ENCODE results near the gene GJA3. TPM values are rescaled to one million over a fixed set of nuclear protein-coding genes. Genes with fewer than 3 reads are reported as not detected.

Gene GJA3
- total and polyA plus RNA-seq, 2 of the 8 experiments (the other 6 are each of a cell fraction or from before 2014, with no cell fraction given) = 0.12 to 0.60 TPM

GRCh38 chr13:20209948-20210347 is 49.1 kb upstream of the GJA3 start (continued):
- TF ChIP-seq CHD2 (IDR thresholded peaks at IDR 0.05; ENCODE audit: low read length) (no peak), CBX5 (IDR thresholded peaks at IDR 0.05; ENCODE audit: low read depth, low read length) (no peak), TAF7 (optimal IDR thresholded peaks at IDR 0.05; ENCODE audit: borderline replicate concordance, low read depth, low read length) (no peak), POLR2A (IDR thresholded peaks at IDR 0.05; ENCODE audit: control extremely low read depth in 1 of 2, low read depth in 2 of 2, low read length in 2 of 2) (no peak), RXRA (IDR thresholded peaks at IDR 0.05; ENCODE audit: insufficient read depth, low read depth, low read length) (no peak), BCL11A (IDR thresholded peaks at IDR 0.05; ENCODE audit: low read depth in 2 of 2, low read length in 2 of 2) (no peak), CBX8 (IDR thresholded peaks at IDR 0.05; ENCODE audit: borderline replicate concordance, low read depth, low read length) (no peak)
- TF ChIP-seq, protein P1, sequence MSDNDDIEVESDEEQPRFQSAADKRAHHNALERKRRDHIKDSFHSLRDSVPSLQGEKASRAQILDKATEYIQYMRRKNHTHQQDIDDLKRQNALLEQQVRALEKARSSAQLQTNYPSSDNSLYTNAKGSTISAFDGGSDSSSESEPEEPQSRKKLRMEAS (IDR thresholded peaks at IDR 0.05) = no peak
